HCT116 (cell line): Measurements from ENCODE around the gene COA1. TPM values are rescaled to one million over a fixed set of nuclear protein-coding genes. Genes with fewer than 3 reads are reported as not detected.

Experiments used
- ATAC-seq: fragments of 200-7000 bp; cut with Tn5 transposase; 2 replicates; pipeline ENCODE4 v1.9.1; 2020; ENCODE audit warnings: mild to moderate bottlenecking, moderate library complexity
- BruUV-seq: library from RNA; stranded (reverse); fragments of 400-500 nt; replicated peaks from 2 replicates; lab custom pipeline; 2021; lab: Mats Ljungman, UMichigan
- CTCF ChIA-PET: fragments of 300-600 bp; sonication (Branson Sonifier 250); formaldehyde crosslinking; loops from one replicate; lab custom pipeline; 2021; ENCODE audit warnings: antibody characterized with exemption; lab: Charles Lee
- POLR2A ChIA-PET: fragments of 300-600, 350-600 bp; sonication (Branson Sonifier 250); formaldehyde crosslinking; loops from one replicate; lab custom pipeline; 2021; ENCODE audit warnings: antibody characterized with exemption; lab: Charles Lee
- RAD21 ChIA-PET, 2 experiments: fragments of 300-600 bp; sonication (Branson Sonifier 250); formaldehyde crosslinking; loops; one replicate each; lab custom pipeline; 2023; ENCODE audit warnings: low total read pairs in 2 of 2; ENCODE audit not compliant: uncharacterized antibody in 2 of 2, unreplicated experiment in 2 of 2, low non-redundant PET in 1 of 2; lab: Charles Lee
- DNase-seq: peaks from one replicate; pipeline ENCODE4 v3.0.0-alpha.2; 2010; ENCODE audit warnings: low read depth, low spot score
- H2AFZ ChIP-seq: fragments of 200-600 bp; shearing (Covaris generic), sonication (generic); 2 replicates; pipeline ENCODE4 v1.6.1; 2017; ENCODE audit warnings: low read depth, mixed run types, mixed read lengths, antibody characterized with exemption, low read length; ENCODE audit not compliant: poor library complexity, severe bottlenecking
- H3K27ac ChIP-seq: 2 replicates; pipeline ENCODE4 v1.5.1; 2012; ENCODE audit warnings: low read depth, low read length
- H3K27me3 ChIP-seq: fragments of 200-600 bp; sonication (generic); 2 replicates; pipeline ENCODE4 v1.6.1; 2016; ENCODE audit warnings: mixed run types, low read length, mixed read lengths; ENCODE audit not compliant: insufficient read depth
- H3K36me3 ChIP-seq, 2 experiments: fragments of 200-500 bp in 1 of 2; fragments of 200-600 bp in 1 of 2; sonication (Bioruptor generic) in 1 of 2; sonication (generic) in 1 of 2; 2 replicates each; pipeline versions ENCODE4 v1.5.1 to v1.6.1; 2014 to 2016; ENCODE audit warnings: low read length in 2 of 2, inconsistent platforms in 1 of 2, mixed read lengths in 1 of 2, mixed run types in 1 of 2; ENCODE audit not compliant: insufficient read depth in 2 of 2, control insufficient read depth in 1 of 2
- H3K4me1 ChIP-seq, 2 experiments: fragments of 200-600 bp in 1 of 2; sonication (generic) in 1 of 2; 2 replicates each; pipeline versions ENCODE4 v1.5.1 to v1.6.1; 2012 to 2017; ENCODE audit warnings: low read length in 2 of 2, inconsistent platforms in 1 of 2, mild to moderate bottlenecking in 1 of 2, mixed read lengths in 1 of 2, mixed run types in 1 of 2, moderate library complexity in 1 of 2; ENCODE audit not compliant: insufficient read depth in 2 of 2, control insufficient read depth in 1 of 2
- H3K4me2 ChIP-seq: fragments of 200-600 bp; sonication (generic); 2 replicates; pipeline ENCODE4 v1.6.1; 2017; ENCODE audit warnings: mixed run types, low read length, mixed read lengths
- H3K4me3 ChIP-seq, 2 experiments: fragments of 200-600 bp in 1 of 2; sonication (generic) in 1 of 2; replicated peaks in 1 of 2; 2 replicates each; pipeline ENCODE4 v1.5.1; 2011 to 2016; ENCODE audit warnings: low read length in 2 of 2, control low read depth in 1 of 2, low read depth in 1 of 2, mild to moderate bottlenecking in 1 of 2, mixed read lengths in 1 of 2, mixed run types in 1 of 2
- H3K79me2 ChIP-seq: fragments of 200-600 bp; sonication (generic); 2 replicates; pipeline ENCODE4 v1.6.1; 2017; ENCODE audit warnings: mild to moderate bottlenecking, mixed run types, low read length, moderate library complexity, mixed read lengths; ENCODE audit not compliant: insufficient read depth
- H3K9ac ChIP-seq: fragments of 200-600 bp; sonication (generic); 2 replicates; pipeline ENCODE4 v1.6.1; 2016; ENCODE audit warnings: low read length, mixed read lengths
- H3K9me2 ChIP-seq: fragments of 200-600 bp; sonication (generic), shearing (Covaris generic); 2 replicates; pipeline ENCODE4 v1.6.1; 2017; ENCODE audit warnings: mixed run types, mild to moderate bottlenecking, moderate library complexity; ENCODE audit not compliant: insufficient read depth
- H3K9me3 ChIP-seq, 2 experiments: fragments of 200-500 bp in 1 of 2; fragments of 200-600 bp in 1 of 2; sonication (Bioruptor generic) in 1 of 2; sonication (generic) in 1 of 2; 2 replicates each; pipeline ENCODE4 v1.6.1; 2014 to 2017; ENCODE audit warnings: low read length in 2 of 2, mixed read lengths in 2 of 2, inconsistent platforms in 1 of 2, low read depth in 1 of 2, mild to moderate bottlenecking in 1 of 2, mixed run types in 1 of 2, moderate library complexity in 1 of 2; ENCODE audit not compliant: control insufficient read depth in 1 of 2, insufficient read depth in 1 of 2
- H4K20me1 ChIP-seq: fragments of 200-600 bp; sonication (generic), shearing (Covaris generic); 2 replicates; pipeline ENCODE4 v1.6.1; 2017; ENCODE audit warnings: mixed run types, mild to moderate bottlenecking, moderate library complexity; ENCODE audit not compliant: insufficient read depth
- CBX3 ChIP-seq: IDR thresholded peaks from 2 replicates; pipeline ENCODE4 v1.6.1; 2012; ENCODE audit warnings: low read depth
- CEBPB ChIP-seq: IDR thresholded peaks from 2 replicates; pipeline ENCODE4 v1.6.1; 2012; ENCODE audit warnings: low read depth
- EZH2 ChIP-seq: fragments of 200-600 bp; sonication (generic); IDR thresholded peaks from 2 replicates; pipeline ENCODE4 v1.6.1; 2017; ENCODE audit warnings: antibody characterized with exemption, mixed run types
- POLR2AphosphoS5 ChIP-seq: IDR thresholded peaks from 2 replicates; pipeline ENCODE4 v1.6.1; 2011; ENCODE audit warnings: mild to moderate bottlenecking, low read depth, low read length, moderate library complexity
- SIN3A ChIP-seq: IDR thresholded peaks from 2 replicates; pipeline ENCODE4 v1.6.1; 2012; ENCODE audit warnings: low read depth
- SRF ChIP-seq: IDR thresholded peaks from 2 replicates; pipeline ENCODE4 v1.6.1; 2012; ENCODE audit warnings: low read depth
- TCF7L2 ChIP-seq: IDR thresholded peaks from 2 replicates; pipeline ENCODE4 v1.7.0; 2011; ENCODE audit warnings: borderline replicate concordance, inconsistent platforms; ENCODE audit not compliant: insufficient read depth, insufficient read length; ENCODE audit errors: extremely low read depth
- ZNF274 ChIP-seq: fragments of 200-500 bp; sonication (Bioruptor generic); IDR thresholded peaks from 2 replicates; pipeline ENCODE4 v1.6.1; 2014; ENCODE audit warnings: mild to moderate bottlenecking, low read depth, low read length, inconsistent platforms
- intact Hi-C: fragments of 100-400 bp; cut with micrococcal nuclease; formaldehyde crosslinking; loops from 2 replicates; pipeline ENCODE4 v1.10.0; 2022
- total RNA-seq: library from RNA; stranded (reverse); gene quantifications from one replicate; pipeline ENCODE4 v1.2.1, GENCODE V29; 2021; ENCODE audit not compliant: unreplicated experiment
- TF ChIP-seq, protein P1 (sequence below): IDR thresholded peaks from 2 replicates; pipeline ENCODE4 v1.6.1; 2012; ENCODE audit warnings: low read depth
- TF ChIP-seq, protein P2 (sequence below): IDR thresholded peaks from 2 replicates; pipeline ENCODE4 v1.6.1; 2012
- TF ChIP-seq, protein P3 (sequence below): IDR thresholded peaks from 2 replicates; pipeline ENCODE4 v1.6.1; 2011; ENCODE audit warnings: mild to moderate bottlenecking, low read length, moderate library complexity; ENCODE audit not compliant: insufficient replicate concordance; ENCODE audit errors: extremely low read depth
- TF ChIP-seq, protein P4 (sequence below), 3 experiments: fragments of 200-600 bp in 1 of 3; sonication (generic) in 1 of 3; IDR thresholded peaks in 2 of 3; conservative IDR thresholded peaks in 1 of 3; 2 replicates each; pipeline ENCODE4 v1.5.1; 2012 to 2017; ENCODE audit warnings: low read depth in 2 of 3, low read length in 2 of 3, antibody characterized with exemption in 1 of 3, borderline replicate concordance in 1 of 3, control low read depth in 1 of 3, mild to moderate bottlenecking in 1 of 3, mixed read lengths in 1 of 3, mixed run types in 1 of 3, moderate library complexity in 1 of 3; ENCODE audit not compliant: insufficient read depth in 1 of 3

COA1 gene
- total RNA-seq, 1 experiment from 2014 or later: 78.5 TPM

DNA sequence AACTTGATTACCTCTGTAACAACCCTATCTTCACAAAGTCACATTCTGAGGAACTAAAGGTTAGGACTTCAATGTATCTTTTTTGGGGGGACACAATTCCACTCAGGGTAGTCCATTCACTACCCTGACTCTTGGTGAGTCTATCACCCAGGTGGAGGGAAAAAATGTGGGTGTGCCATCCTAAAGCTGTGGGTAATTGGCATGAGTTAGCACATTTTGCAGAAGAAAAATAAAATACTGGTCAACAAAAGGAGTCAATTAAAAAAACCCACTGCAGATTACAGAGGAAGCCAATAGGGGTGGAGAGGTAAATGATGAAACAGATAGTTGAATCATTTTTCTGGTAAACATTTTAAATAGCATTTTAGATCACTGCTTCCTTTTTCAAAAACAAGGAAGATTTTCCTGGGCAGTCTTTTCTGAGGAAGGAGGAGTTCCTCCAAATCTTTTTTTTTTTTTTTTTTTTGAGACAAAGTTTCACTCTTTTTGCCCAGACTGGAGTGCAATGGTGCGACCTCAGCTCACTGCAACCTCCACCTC lies 24.0 kb upstream of the COA1 start:
- Histone ChIP-seq H3K4me1 (peaks cover 3 to 5% of the 10 kb centered on the region in 2 experiments; a peak in 1 of 4 replicates), H3K9ac (no peak overlapping the region), H3K9me3 (no peaks in the 10 kb centered on the region), H3K9me2 (no peaks in the 10 kb centered on the region), H3K79me2 (no peaks in the 10 kb centered on the region), H3K4me2 (no peak overlapping the region), H4K20me1 (no peaks in the 10 kb centered on the region), H3K36me3 (no peaks in the 10 kb centered on the region), H3K4me3 (no peak overlapping the region), H2AFZ (no peak overlapping the region), H3K27me3 (no peaks in the 10 kb centered on the region), H3K27ac (no peak overlapping the region)
- TF ChIP-seq, protein P1, sequence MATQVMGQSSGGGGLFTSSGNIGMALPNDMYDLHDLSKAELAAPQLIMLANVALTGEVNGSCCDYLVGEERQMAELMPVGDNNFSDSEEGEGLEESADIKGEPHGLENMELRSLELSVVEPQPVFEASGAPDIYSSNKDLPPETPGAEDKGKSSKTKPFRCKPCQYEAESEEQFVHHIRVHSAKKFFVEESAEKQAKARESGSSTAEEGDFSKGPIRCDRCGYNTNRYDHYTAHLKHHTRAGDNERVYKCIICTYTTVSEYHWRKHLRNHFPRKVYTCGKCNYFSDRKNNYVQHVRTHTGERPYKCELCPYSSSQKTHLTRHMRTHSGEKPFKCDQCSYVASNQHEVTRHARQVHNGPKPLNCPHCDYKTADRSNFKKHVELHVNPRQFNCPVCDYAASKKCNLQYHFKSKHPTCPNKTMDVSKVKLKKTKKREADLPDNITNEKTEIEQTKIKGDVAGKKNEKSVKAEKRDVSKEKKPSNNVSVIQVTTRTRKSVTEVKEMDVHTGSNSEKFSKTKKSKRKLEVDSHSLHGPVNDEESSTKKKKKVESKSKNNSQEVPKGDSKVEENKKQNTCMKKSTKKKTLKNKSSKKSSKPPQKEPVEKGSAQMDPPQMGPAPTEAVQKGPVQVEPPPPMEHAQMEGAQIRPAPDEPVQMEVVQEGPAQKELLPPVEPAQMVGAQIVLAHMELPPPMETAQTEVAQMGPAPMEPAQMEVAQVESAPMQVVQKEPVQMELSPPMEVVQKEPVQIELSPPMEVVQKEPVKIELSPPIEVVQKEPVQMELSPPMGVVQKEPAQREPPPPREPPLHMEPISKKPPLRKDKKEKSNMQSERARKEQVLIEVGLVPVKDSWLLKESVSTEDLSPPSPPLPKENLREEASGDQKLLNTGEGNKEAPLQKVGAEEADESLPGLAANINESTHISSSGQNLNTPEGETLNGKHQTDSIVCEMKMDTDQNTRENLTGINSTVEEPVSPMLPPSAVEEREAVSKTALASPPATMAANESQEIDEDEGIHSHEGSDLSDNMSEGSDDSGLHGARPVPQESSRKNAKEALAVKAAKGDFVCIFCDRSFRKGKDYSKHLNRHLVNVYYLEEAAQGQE: no peak
- TF ChIP-seq ZNF274 (no peak), CBX3 (no peak), SRF (no peak), CEBPB (no peak)
- TF ChIP-seq, protein P2, sequence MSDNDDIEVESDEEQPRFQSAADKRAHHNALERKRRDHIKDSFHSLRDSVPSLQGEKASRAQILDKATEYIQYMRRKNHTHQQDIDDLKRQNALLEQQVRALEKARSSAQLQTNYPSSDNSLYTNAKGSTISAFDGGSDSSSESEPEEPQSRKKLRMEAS: no peak
- BruUV-seq: no TSS peak
- CTCF ChIA-PET: no interaction called here
- POLR2A ChIA-PET: no interaction called here
- DNase-seq (no peak), ATAC-seq (no peak)
- intact Hi-C loops: no loop called here
- RAD21 ChIA-PET: no interaction called here

DNA sequence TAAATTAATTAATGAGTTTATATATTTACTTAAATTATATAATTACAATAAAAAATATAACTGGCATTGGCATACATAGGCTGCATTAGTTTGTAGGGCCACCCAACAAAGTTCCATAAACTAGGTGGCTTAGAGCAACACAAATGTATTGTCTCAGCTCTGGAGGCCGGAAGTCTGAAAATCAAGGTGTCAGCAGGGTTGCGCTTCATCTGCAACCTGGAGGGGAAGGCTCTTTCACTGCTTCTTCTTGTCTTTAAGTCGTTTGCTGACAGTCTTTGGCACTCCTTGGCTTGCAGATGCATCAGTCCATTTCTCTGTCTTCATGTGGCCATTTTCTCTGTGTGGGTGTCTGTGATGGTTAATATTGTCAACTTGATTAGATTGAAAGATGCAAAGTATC lies 23.1 kb upstream of the COA1 start:
- DNase-seq (no peak), ATAC-seq (no peak)
- H3K36me3 ChIP-seq: no peaks in the 10 kb centered on the region
- no peak overlapping the region for H3K27ac ChIP-seq
- no peaks in the 10 kb centered on the region for H3K9me2 ChIP-seq
- no TSS peak for BruUV-seq
- no peaks in the 10 kb centered on the region for H3K4me1 ChIP-seq
- no peak overlapping the region for H3K9ac ChIP-seq
- no peaks in the 10 kb centered on the region for H3K9me3 ChIP-seq
- no peaks in the 10 kb centered on the region for H3K27me3 ChIP-seq
- H3K4me3 ChIP-seq: no peak overlapping the region
- intact Hi-C loops: no loop called here
- POLR2A ChIA-PET: no interaction called here
- CTCF ChIA-PET: no interaction called here
- H2AFZ ChIP-seq: no peak overlapping the region
- no peak overlapping the region for H3K4me2 ChIP-seq
- no peaks in the 10 kb centered on the region for H3K79me2 ChIP-seq
- no peaks in the 10 kb centered on the region for H4K20me1 ChIP-seq
- RAD21 ChIA-PET: no interaction called here
- TF ChIP-seq SIN3A (no peak), ZNF274 (no peak), POLR2AphosphoS5 (no peak), EZH2 (no peak), TCF7L2 (no peak), CBX3 (no peak)
- TF ChIP-seq, protein P3, sequence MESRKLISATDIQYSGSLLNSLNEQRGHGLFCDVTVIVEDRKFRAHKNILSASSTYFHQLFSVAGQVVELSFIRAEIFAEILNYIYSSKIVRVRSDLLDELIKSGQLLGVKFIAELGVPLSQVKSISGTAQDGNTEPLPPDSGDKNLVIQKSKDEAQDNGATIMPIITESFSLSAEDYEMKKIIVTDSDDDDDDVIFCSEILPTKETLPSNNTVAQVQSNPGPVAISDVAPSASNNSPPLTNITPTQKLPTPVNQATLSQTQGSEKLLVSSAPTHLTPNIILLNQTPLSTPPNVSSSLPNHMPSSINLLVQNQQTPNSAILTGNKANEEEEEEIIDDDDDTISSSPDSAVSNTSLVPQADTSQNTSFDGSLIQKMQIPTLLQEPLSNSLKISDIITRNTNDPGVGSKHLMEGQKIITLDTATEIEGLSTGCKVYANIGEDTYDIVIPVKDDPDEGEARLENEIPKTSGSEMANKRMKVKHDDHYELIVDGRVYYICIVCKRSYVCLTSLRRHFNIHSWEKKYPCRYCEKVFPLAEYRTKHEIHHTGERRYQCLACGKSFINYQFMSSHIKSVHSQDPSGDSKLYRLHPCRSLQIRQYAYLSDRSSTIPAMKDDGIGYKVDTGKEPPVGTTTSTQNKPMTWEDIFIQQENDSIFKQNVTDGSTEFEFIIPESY: no peak
- TF ChIP-seq, protein P4, sequence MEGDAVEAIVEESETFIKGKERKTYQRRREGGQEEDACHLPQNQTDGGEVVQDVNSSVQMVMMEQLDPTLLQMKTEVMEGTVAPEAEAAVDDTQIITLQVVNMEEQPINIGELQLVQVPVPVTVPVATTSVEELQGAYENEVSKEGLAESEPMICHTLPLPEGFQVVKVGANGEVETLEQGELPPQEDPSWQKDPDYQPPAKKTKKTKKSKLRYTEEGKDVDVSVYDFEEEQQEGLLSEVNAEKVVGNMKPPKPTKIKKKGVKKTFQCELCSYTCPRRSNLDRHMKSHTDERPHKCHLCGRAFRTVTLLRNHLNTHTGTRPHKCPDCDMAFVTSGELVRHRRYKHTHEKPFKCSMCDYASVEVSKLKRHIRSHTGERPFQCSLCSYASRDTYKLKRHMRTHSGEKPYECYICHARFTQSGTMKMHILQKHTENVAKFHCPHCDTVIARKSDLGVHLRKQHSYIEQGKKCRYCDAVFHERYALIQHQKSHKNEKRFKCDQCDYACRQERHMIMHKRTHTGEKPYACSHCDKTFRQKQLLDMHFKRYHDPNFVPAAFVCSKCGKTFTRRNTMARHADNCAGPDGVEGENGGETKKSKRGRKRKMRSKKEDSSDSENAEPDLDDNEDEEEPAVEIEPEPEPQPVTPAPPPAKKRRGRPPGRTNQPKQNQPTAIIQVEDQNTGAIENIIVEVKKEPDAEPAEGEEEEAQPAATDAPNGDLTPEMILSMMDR (IDR thresholded peaks at IDR 0.05 in 2 of 3, conservative IDR thresholded peaks at IDR 0.05 in 1 of 3; ENCODE audit: borderline replicate concordance in 1 of 3, insufficient read depth in 1 of 3, low read depth in 2 of 3, low read length in 2 of 3): no peak
